HG02678 (cell line): ENCODE measurements around the gene JPH2.

Experiments
- ATAC-seq: cut with Tn5 transposase; IDR thresholded peaks from one replicate; pipeline ENCODE4 v1.9.1; 2021; ENCODE audit warnings: mild to moderate bottlenecking, moderate library complexity; ENCODE audit not compliant: unreplicated experiment

The JPH2 gene

GRCh38 chr20:44065401-44066340 lies 121.3 kb downstream of the JPH2 start:
- no peak for ATAC-seq

- ATAC-seq: no peak
Measured at GRCh38 chr20:44064501-44065400, 122.2 kb downstream of the JPH2 start.
